Stimulated activated CD8-positive, alpha-beta memory T cell treated with anti-CD3 and anti-CD28 coated beads, Interleukin-7, amount 100 ng/mL, for 1 hour (primary cell): Measurements from ENCODE around the gene PCDHGB3.
A peak's percentile ranks its signal among the peaks of the same experiment; 100 is the strongest.
"Not testable (repeated sequence)": the region's sequence is repeated elsewhere in the genome, so short reads cannot be mapped to it uniquely, and the experiment has no call there.

Experiments used
- DNase-seq, 2 donors: peaks; one replicate each; pipeline ENCODE4 v3.0.0-alpha.2; 2020; ENCODE audit warnings: low read depth in 2 of 2

Gene PCDHGB3

DNA sequence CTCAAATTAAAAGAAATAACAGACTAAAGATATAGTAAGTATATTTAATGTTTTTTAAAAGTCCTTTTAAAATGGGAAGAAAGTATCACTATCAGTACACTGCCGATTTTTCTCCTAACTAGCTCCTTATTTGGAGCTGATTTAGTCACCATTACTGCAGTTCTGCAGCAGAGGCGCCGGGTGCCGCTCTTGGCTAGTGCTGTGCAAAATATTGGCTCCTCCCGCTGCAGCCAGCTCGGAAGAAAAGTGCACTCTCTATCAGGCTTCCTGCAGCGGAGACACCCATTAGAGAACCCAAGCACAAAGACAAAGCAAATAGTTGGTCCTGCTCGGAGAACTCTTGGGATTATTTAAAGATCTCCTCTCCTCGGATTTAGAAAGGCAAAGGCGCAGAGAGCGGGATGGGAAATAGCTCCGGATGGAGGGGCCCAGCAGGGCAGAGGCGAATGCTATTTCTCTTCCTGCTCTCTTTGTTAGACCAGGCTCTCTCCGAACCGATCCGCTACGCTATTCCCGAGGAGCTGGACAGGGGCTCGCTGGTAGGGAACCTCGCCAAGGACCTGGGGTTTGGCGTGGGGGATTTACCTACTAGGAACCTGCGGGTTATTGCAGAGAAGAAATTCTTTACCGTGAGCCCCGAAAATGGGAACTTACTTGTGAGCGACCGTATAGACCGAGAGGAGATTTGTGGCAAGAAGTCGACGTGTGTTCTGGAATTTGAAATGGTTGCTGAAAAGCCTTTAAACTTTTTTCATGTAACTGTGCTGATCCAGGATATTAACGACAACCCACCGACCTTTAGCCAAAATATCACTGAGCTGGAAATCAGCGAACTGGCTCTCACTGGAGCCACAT is at the start of gene PCDHGB3:
Gene PCDHGB3, plus strand, starts transcription at position 249 of the 855 bp plus-strand sequence. Its CDS starts 153 bp downstream, at position 402.
- DNase-seq = no peak

DNA sequence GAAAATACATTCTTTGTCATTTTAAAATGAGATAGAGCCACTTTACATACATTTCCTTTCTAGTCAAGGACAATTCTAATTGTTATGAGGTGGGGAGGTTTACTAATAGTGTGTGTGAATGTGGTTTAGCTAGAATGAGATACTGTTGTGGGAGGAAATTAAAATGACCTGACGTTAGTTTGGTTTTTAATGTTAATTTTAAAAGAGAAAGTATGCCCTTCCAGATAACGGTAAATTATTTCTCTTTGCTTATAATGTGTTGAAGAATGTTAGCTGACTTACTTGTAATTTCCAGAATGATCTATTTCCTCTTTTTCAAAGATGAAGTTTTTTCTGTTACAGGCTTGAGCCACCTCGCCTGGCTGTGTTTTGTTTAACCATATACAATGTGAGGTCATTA is 47.8 kb upstream of the PCDHGB3 start:
- DNase-seq = no peak

DNA sequence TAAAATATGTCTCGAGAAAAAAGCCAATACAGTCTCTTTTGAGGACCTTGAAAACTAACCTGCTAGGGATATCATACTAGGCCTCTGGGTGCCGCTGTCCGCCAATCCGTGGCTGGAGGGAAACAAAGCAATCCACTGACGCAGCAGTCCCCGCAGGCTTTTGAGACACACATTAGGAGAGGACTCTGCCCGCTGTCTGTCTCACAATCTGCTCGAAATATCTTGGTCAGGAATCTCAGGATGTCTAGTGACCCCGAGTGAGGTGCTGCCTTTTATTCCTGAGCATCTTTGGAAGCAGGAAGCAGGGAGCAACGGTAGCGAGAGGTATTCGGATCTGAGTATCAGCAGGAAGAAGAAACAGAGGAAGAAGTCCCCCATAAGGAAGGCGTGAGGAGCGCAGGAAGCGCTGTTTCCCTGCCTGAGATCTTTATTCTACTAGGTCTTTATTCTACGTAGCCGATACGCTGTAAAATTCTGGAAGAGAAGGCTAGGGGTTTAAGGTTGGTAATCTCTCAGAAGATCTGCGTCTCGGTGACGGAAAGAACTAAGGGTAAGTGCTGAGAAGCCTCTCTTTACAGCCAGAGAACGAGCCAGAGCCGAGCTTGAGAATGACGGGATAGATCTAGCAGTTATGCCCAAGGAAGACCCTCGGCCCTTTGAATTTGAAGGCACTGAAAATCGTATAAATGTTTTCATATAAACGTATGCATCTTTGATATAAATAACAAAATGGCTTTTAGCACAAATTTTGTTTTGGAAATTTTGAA is 43.8 kb upstream of the PCDHGB3 start:
- DNase-seq = peak; percentile 20 to 45

DNA sequence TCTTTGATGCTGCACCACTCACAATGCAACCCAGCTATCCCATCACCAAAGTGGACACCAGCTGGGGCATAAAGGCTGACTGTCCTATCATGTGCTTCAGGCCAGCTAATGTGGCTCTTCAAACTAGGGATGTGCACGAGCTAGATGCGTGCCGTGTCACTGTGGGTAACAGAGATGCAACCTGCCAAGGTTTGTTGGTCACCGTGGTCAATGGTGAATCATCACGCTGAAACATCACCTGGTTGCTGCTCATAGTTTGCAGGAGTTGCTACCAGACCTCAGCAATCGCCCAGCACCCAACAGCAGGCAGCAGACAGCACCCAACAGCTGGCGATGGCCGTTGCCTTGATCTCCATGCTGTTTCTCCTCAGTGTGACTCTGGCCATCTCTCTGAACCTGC is 41.8 kb upstream of the PCDHGB3 start:
- DNase-seq = no peak

DNA sequence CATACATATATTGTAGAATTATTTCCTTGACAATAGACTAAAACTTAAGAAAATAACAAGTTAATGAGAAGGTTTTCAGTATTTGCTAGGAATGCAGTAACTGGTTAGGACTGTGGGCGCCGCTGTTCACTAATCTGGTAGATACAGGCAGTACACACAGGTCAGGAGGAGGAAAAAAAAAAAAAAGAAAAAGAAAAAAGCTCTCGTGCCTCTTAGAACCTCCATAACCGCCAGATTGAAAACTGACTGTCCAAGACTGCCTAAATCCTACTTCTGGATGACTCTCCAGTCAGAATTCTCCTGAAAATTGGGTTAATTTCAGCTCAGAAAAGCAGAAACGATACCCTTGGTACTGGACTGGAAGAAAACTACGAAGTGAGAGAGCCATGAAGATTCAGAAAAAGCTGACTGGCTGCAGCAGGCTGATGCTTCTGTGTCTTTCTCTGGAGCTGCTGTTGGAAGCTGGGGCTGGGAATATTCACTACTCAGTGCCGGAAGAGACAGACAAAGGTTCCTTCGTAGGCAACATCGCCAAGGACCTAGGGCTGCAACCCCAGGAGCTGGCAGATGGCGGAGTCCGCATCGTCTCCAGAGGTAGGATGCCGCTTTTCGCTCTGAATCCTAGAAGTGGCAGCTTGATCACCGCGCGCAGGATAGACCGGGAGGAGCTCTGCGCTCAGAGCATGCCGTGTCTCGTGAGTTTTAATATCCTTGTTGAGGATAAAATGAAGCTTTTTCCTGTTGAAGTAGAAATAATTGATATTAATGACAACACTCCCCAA is 39.6 kb upstream of the PCDHGB3 start, which contains the start of gene PCDHGA1:
Gene PCDHGA1, plus strand, starts transcription at position 216 of the 782 bp plus-strand sequence.
- DNase-seq = no peak

DNA sequence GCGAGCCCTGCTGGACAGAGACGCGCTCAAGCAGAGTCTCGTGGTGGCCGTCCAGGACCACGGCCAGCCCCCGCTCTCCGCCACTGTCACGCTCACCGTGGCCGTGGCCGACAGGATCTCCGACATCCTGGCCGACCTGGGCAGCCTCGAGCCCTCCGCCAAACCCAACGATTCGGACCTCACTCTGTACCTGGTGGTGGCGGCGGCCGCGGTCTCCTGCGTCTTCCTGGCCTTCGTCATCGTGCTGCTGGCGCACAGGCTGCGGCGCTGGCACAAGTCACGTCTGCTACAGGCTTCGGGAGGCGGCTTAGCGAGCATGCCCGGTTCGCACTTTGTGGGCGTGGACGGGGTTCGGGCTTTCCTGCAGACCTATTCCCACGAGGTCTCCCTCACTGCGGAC is 37.5 kb upstream of the PCDHGB3 start:
- not testable (repeated sequence) for DNase-seq

DNA sequence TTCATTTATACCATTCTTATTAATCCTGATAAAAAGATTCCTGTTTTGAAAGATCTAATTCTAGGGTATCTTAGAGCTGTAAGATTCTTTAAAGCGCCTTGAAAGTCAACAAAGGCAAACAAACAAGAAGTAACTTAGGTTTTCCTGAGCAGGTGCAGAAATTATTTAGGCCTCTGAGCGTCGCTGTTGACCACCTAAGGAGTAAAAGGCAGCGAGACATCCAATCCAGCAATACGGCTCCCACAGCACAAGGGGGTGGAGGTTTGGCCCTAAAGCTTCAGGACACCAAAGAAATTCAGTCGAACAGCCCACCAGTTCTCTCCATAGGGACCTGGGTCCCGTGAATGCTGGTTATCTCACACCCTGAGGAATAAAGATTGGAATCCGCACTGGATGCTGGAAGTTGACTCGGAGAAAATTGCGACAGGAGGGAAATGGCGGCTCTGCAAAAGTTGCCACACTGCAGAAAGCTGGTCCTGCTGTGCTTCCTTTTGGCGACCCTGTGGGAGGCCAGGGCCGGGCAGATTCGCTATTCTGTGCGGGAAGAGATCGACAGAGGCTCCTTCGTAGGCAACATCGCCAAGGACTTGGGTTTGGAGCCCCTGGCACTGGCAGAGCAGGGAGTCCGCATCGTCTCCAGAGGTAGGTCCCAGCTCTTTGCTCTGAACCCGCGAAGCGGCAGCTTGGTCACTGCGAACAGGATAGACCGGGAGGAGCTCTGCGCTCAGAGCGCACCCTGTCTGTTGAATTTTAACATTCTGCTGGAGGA is 31.3 kb upstream of the PCDHGB3 start, which contains the start of gene PCDHGA2:
Gene PCDHGA2, plus strand, starts transcription at position 223 of the 769 bp plus-strand sequence.
- DNase-seq = no peak

DNA sequence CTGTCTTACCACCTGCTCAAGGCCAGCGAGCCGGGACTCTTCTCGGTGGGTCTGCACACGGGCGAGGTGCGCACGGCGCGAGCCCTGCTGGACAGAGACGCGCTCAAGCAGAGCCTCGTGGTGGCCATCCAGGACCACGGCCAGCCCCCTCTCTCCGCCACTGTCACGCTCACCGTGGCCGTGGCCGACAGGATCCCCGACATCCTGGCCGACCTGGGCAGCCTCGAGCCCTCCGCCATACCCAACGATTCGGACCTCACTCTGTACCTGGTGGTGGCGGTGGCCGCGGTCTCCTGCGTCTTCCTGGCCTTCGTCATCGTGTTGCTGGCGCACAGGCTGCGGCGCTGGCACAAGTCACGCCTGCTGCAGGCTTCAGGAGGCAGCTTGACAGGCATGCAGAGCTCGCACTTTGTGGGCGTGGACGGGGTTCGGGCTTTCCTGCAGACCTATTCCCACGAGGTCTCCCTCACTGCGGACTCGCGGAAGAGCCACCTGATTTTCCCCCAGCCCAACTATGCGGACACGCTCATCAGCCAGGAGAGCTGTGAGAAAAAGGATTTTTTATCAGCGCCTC is 29.2 kb upstream of the PCDHGB3 start:
- not testable (repeated sequence) for DNase-seq

DNA sequence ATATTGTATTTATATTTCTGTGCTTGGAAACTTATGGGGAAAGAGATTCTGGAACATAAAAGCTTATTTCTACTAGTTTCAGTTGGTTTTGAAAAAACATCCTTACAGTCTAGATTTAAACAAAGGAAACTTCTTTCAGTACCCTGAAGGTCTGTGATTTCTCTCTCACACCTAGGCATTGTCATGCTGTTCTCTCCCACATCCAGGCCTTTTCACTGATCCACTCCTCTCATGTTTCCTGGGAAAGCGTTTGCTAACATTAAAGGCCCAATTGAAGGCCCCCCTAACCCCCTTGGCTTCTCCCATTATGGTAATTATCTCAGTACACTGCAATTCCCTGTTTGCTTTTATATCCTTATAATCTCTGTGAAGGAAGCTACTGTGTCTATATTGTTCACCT is 27.3 kb upstream of the PCDHGB3 start:
- DNase-seq = no peak

DNA sequence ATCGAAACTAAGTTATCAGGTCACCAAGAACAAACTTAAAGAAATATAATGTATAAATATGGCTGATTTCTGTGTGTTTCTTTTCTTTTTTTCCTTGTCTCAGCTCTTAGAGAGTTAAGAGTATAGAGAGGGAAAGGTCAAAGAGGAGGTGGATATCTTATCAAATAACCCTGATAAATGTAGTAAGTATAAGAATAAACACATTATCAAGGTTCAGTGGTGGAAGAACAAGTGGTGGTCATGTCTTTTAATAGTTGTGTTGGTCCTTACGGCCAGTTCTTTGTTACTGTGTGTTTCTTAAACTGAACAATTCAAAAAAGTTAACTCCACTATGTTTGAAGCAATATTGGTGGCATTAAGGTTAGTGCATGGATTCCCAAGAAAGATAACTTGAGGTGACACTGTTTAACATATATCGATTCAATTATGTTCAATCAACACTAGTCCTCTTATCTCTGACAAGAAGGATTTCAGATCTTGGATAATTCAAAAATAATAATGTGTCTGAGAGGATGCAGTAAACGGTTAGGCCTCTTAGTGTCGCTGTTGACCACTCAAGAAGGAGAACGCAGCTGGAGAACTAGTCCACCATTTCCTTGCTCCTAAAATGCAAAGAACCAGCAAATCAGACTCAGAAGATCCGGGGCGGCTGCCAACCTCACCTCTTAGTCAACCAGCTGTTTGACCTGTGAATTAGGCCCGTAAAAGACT is 26.6 kb upstream of the PCDHGB3 start, which contains the start of gene PCDHGA3:
Gene PCDHGA3, plus strand, starts transcription at position 588 of the 711 bp plus-strand sequence. CDS start 205 bp downstream, outside the sequence.
- DNase-seq = no peak

DNA sequence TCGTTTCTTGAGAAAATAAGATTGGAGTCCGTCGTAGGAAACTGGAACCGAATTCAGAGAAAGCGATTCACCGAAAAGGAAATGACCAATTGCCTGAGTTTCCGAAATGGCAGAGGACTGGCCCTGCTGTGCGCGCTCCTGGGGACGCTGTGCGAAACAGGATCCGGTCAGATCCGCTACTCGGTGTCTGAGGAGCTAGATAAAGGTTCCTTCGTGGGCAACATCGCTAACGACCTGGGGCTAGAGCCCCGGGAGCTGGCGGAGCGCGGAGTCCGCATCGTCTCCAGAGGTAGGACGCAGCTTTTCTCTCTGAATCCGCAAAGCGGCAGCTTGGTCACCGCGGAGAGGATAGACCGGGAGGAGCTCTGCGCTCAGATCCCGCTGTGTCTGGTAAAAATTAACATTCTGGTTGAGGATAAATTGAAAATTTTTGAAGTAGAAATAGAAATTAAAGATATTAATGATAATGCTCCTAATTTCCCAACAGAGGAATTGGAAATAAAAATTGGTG is 26.0 kb upstream of the PCDHGB3 start:
- no peak for DNase-seq

DNA sequence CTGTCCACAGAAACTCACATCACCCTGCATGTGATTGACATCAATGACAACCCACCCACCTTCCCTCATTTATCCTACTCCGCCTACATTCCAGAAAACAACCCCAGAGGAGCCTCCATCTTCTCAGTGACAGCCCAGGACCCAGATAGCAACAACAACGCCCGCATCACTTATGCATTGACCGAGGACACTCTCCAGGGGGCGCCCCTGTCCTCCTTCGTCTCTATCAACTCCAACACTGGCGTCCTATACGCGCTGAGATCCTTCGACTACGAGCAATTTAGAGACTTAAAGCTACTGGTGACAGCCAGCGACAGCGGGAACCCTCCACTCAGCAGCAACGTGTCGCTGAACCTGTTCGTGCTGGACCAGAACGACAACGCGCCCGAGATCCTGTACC is 24.7 kb upstream of the PCDHGB3 start:
- no peak for DNase-seq

DNA sequence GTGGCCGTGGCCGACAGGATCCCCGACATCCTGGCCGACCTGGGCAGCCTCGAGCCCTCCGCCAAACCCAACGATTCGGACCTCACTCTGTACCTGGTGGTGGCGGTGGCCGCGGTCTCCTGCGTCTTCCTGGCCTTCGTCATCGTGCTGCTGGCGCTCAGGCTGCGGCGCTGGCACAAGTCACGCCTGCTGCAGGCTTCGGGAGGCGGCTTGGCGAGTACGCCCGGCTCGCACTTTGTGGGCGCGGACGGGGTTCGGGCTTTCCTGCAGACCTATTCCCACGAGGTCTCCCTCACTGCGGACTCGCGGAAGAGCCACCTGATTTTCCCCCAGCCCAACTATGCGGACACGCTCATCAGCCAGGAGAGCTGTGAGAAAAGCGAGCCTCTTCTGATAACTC is 24.0 kb upstream of the PCDHGB3 start:
- not testable (repeated sequence) for DNase-seq

DNA sequence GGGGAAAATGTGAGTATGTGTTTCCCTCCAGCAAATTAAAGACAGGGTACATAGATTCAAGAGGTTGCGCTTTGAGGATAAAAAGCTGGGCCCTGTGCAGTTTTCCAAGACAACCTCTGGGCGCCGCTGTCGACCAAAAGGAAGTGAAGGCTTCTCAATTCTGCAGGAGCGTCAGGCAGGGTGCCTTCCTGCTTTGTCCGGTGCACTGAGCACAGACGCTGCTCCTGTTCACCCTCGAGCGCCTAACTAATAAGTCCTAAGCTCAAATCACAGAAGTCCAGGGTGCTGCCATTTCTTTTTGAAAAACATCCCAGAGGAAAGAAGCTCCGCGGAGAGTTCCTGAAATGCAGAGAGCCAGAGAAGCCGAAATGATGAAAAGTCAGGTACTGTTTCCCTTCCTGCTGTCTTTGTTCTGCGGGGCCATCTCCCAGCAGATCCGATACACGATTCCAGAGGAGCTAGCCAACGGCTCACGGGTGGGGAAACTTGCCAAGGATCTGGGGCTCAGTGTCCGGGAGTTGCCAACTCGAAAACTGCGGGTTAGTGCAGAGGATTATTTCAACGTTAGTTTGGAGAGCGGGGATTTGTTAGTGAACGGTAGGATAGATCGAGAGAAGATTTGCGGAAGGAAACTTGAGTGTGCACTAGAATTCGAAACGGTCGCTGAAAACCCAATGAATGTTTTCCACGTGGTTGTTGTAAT is 20.0 kb upstream of the PCDHGB3 start, which contains the start of gene PCDHGB1:
Gene PCDHGB1, plus strand, starts transcription at position 183 of the 703 bp plus-strand sequence. Its CDS starts 162 bp downstream, at position 345.
- DNase-seq = no peak

DNA sequence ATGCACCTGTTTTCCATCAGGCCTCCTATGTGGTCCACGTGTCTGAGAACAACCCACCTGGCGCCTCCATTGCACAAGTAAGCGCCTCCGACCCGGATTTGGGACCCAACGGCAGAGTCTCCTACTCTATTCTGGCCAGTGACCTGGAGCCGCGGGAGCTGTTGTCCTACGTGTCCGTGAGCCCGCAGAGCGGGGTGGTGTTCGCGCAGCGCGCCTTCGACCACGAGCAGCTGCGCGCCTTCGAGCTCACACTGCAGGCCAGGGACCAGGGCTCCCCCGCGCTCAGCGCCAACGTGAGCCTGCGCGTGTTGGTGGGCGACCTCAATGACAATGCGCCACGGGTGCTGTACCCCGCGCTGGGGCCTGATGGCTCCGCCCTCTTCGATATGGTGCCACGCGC is 18.5 kb upstream of the PCDHGB3 start:
- no peak for DNase-seq

DNA sequence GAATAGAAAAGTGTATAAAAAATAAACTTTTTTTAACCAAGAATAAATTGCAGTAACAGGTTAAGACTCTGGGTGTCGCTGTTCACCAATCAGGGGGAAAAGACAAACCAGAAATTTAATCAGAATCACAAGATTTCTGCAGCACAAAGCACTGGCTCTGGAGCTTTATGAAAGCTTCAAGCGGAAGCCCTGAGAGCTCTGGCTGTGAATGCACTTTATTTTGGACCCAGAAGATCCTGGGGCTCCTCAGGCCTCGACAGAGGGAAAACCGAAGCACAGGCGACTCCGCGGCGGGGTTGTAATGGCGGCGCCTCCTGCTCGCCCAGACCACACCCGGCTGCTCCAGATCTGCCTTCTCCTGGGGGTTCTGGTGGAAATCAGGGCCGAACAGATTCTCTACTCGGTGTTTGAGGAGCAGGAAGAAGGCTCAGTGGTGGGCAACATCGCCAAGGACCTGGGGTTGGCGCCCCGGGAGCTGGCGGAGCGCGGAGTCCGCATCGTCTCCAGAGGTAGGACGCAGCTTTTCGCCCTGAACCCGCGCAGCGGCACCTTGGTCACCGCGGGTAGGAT is 15.1 kb upstream of the PCDHGB3 start, which contains the start of gene PCDHGA4:
Gene PCDHGA4, plus strand, starts transcription at position 122 of the 570 bp plus-strand sequence. Its CDS starts 87 bp downstream, at position 209.
- no peak for DNase-seq

DNA sequence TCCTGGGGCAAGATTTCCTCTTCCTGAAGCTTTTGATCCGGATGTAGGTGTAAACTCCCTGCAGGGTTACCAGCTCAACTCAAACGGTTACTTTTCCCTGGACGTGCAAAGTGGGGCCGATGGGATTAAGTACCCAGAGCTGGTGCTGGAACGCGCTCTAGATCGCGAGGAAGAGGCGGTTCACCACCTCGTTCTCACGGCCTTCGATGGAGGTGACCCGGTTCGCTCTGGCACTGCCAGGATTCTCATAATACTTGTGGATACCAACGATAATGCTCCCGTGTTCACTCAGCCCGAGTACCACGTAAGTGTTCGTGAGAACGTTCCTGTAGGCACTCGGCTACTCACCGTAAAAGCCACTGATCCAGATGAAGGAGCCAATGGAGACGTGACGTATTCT is 14.4 kb upstream of the PCDHGB3 start:
- DNase-seq = no peak

DNA sequence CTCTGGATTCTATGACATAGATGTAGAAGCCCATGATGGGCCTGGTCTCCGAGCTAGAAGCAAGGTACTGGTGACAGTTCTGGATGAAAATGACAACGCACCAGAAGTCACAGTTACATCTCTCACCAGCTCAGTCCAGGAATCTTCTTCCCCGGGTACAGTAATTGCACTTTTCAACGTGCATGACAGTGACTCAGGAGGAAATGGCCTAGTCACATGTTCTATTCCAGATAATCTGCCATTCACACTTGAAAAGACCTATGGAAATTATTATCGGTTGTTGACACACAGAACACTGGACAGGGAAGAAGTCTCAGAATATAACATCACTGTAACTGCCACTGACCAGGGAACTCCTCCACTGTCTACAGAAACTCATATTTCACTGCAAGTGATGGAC is 13.9 kb upstream of the PCDHGB3 start:
- no peak for DNase-seq
